Tibial artery (tissue), 4 donors: ENCODE data around the gene GNPTG.

ENCODE experiments used
- DNase-seq, 2 donors: peaks; one replicate each; pipeline ENCODE4 v3.0.0-alpha.2; 2019
- H3K27ac ChIP-seq, 2 donors: fragments of 200-600 bp; sonication (generic) in 1 of 2; 1 replicate in 1 of 2; 2 replicates in 1 of 2; pipeline ENCODE4 v1.5.1; 2018 to 2019; ENCODE audit warnings: mild to moderate bottlenecking in 1 of 2
- H3K27me3 ChIP-seq, 2 donors: fragments of 200-600 bp; sonication (generic) in 1 of 2; one replicate each; pipeline versions ENCODE4 v1.5.1 to v1.6.0; 2016 to 2019
- H3K36me3 ChIP-seq, 3 donors: fragments of 200-600 bp; sonication (generic) in 2 of 3; one replicate each; pipeline ENCODE4 v1.5.1; 2016 to 2019; ENCODE audit warnings: mild to moderate bottlenecking in 2 of 3
- H3K4me1 ChIP-seq, 4 donors: fragments of 200-600 bp; sonication (generic) in 2 of 4; 1 replicate in 3 of 4; 2 replicates in 1 of 4; pipeline ENCODE4 v1.5.1; 2016 to 2019
- H3K4me3 ChIP-seq, 2 donors: fragments of 200-600 bp; sonication (generic) in 1 of 2; 1 replicate in 1 of 2; 2 replicates in 1 of 2; pipeline ENCODE4 v1.5.1; 2018 to 2019; ENCODE audit warnings: mild to moderate bottlenecking in 2 of 2
- H3K9me3 ChIP-seq, 3 donors: fragments of 200-600 bp; sonication (generic) in 1 of 3; one replicate each; pipeline ENCODE4 v1.5.1; 2016 to 2019
- CTCF ChIP-seq, 2 experiments: fragments of 200-600 bp in 1 of 2; fragments of 450-650 bp in 1 of 2; IDR thresholded peaks; one replicate each; pipeline ENCODE4 v1.5.1; 2017 to 2019; ENCODE audit warnings: antibody characterized with exemption in 2 of 2, mild to moderate bottlenecking in 1 of 2, moderate library complexity in 1 of 2
- intact Hi-C: fragments of 100-400 bp; cut with DNase I; formaldehyde crosslinking; loops from one replicate; pipeline ENCODE4 v1.15.0; 2023; ENCODE audit warnings: low total_unique reads

The GNPTG gene

GRCh38 chr16:1320097-1320496, 31.6 kb upstream of the GNPTG start:
- H3K27ac ChIP-seq: no peak overlapping the region
- no peak for DNase-seq
- H3K36me3 ChIP-seq: peaks cover 90 to 100% (median 99%) of the 10 kb centered on the region in 3 donors
- intact Hi-C loops: no loop called here
- H3K9me3 ChIP-seq: no peaks in the 10 kb centered on the region
- no peaks in the 10 kb centered on the region for H3K27me3 ChIP-seq
- no peak overlapping the region for H3K4me3 ChIP-seq
- TF ChIP-seq CTCF (IDR thresholded peaks at IDR 0.05): no peak
- no peaks in the 10 kb centered on the region for H3K4me1 ChIP-seq

GRCh38 chr16:1320658-1321240, 31.0 kb upstream of the GNPTG start:
- TF ChIP-seq CTCF (IDR thresholded peaks at IDR 0.05): no peak
- Histone ChIP-seq H3K27me3 (no peaks in the 10 kb centered on the region), H3K9me3 (no peaks in the 10 kb centered on the region), H3K4me3 (no peak overlapping the region), H3K36me3 (peaks cover 90 to 100% (median 96%) of the 10 kb centered on the region in 3 donors), H3K27ac (no peak overlapping the region), H3K4me1 (no peaks in the 10 kb centered on the region)
- DNase-seq: no peak
- intact Hi-C loops: no loop called here

- Histone ChIP-seq H3K36me3 (peaks cover 75 to 100% (median 80%) of the 10 kb centered on the region in 3 donors), H3K4me3 (no peak overlapping the region)
Observed at GRCh38 chr16:1322407-1322806, 29.3 kb upstream of the GNPTG start.

GRCh38 chr16:1323296-1324239, 28.2 kb upstream of the GNPTG start:
- Histone ChIP-seq H3K36me3 (peaks cover 63 to 94% (median 68%) of the 10 kb centered on the region in 3 donors), H3K27ac (no peak overlapping the region), H3K4me3 (no peak overlapping the region), H3K27me3 (no peaks in the 10 kb centered on the region), H3K9me3 (no peaks in the 10 kb centered on the region), H3K4me1 (no peaks in the 10 kb centered on the region)
- intact Hi-C loops: no loop called here
- DNase-seq: no peak
- TF ChIP-seq CTCF (IDR thresholded peaks at IDR 0.05): no peak

More at GRCh38 chr16:1322407-1322806, 29.3 kb upstream of the GNPTG start:
- Histone ChIP-seq H3K9me3 (no peaks in the 10 kb centered on the region), H3K27ac (no peak overlapping the region), H3K27me3 (no peaks in the 10 kb centered on the region), H3K4me1 (no peaks in the 10 kb centered on the region)
- intact Hi-C loops: no loop called here
- no peak for DNase-seq
- no peak for TF ChIP-seq CTCF (IDR thresholded peaks at IDR 0.05)

GRCh38 chr16:1324286-1324826, 27.4 kb upstream of the GNPTG start:
- intact Hi-C loops: no loop called here
- Histone ChIP-seq H3K9me3 (no peaks in the 10 kb centered on the region), H3K36me3 (peaks cover 55 to 86% (median 60%) of the 10 kb centered on the region in 3 donors), H3K27ac (no peak overlapping the region), H3K27me3 (no peaks in the 10 kb centered on the region), H3K4me3 (no peak overlapping the region), H3K4me1 (no peaks in the 10 kb centered on the region)
- no peak for DNase-seq
- TF ChIP-seq CTCF (IDR thresholded peaks at IDR 0.05): no peak
